GM18502 (cell line): Measurements from ENCODE around the gene PALLD.

ENCODE experiments used
- ATAC-seq: cut with Tn5 transposase; IDR thresholded peaks from one replicate; pipeline ENCODE4 v1.9.1; 2021; ENCODE audit warnings: mild to moderate bottlenecking; ENCODE audit not compliant: unreplicated experiment, poor library complexity

PALLD gene

GRCh38 chr4:168739886-168740285 is 243.0 kb downstream of the PALLD start:
- no peak for ATAC-seq

GRCh38 chr4:168740691-168741090 is 243.8 kb downstream of the PALLD start:
- ATAC-seq: no peak

GRCh38 chr4:168741281-168742173 is 244.7 kb downstream of the PALLD start:
- ATAC-seq: no peak

- ATAC-seq: no peak
Observed at GRCh38 chr4:168743131-168743530, 246.3 kb downstream of the PALLD start.

GRCh38 chr4:168743601-168744000 is 246.7 kb downstream of the PALLD start:
- ATAC-seq: no peak

GRCh38 chr4:168744021-168744420 is 247.2 kb downstream of the PALLD start:
- no peak for ATAC-seq

- ATAC-seq: no peak
Observed at GRCh38 chr4:168748807-168749206, 252.0 kb downstream of the PALLD start.

GRCh38 chr4:168751263-168752225 is 254.7 kb downstream of the PALLD start:
- no peak for ATAC-seq

GRCh38 chr4:168755598-168756477 is 259.0 kb downstream of the PALLD start:
- ATAC-seq: no peak

- no peak for ATAC-seq
Observed at GRCh38 chr4:168757500-168757899, 260.6 kb downstream of the PALLD start.

GRCh38 chr4:168758351-168758876 is 261.6 kb downstream of the PALLD start:
- no peak for ATAC-seq

GRCh38 chr4:168759321-168759720 is 262.5 kb downstream of the PALLD start:
- ATAC-seq: no peak

GRCh38 chr4:168759959-168760527 is 263.2 kb downstream of the PALLD start:
- ATAC-seq: no peak

GRCh38 chr4:168761066-168761465 is 264.2 kb downstream of the PALLD start:
- no peak for ATAC-seq

- ATAC-seq: no peak
Observed at GRCh38 chr4:168765322-168765721, 268.5 kb downstream of the PALLD start.

- no peak for ATAC-seq
Observed at GRCh38 chr4:168765726-168766125, 268.9 kb downstream of the PALLD start.

- ATAC-seq: no peak
Observed at GRCh38 chr4:168766604-168767316, 269.9 kb downstream of the PALLD start.

- ATAC-seq: no peak
Observed at GRCh38 chr4:168769416-168769815, 272.6 kb downstream of the PALLD start.

GRCh38 chr4:168769837-168770236 is 273.0 kb downstream of the PALLD start:
- ATAC-seq: no peak
